A673 (cell line): Measurements from ENCODE around the gene DPEP3.

ENCODE experiments used
- EZH2 ChIP-seq: fragments of 200-600 bp; sonication (generic); IDR thresholded peaks from 2 replicates; pipeline ENCODE4 v1.6.1; 2017; ENCODE audit warnings: borderline replicate concordance, low read depth, mild to moderate bottlenecking, mixed read lengths, antibody characterized with exemption, low read length; ENCODE audit not compliant: poor library complexity, severe bottlenecking
- TF ChIP-seq, protein P1 (sequence below): fragments of 300-800, 200-600 bp; sonication (generic); conservative IDR thresholded peaks from 2 replicates; pipeline ENCODE4 v1.5.1; 2017; ENCODE audit warnings: low read depth, mild to moderate bottlenecking, antibody characterized with exemption, low read length, moderate library complexity, mixed read lengths

DNA sequence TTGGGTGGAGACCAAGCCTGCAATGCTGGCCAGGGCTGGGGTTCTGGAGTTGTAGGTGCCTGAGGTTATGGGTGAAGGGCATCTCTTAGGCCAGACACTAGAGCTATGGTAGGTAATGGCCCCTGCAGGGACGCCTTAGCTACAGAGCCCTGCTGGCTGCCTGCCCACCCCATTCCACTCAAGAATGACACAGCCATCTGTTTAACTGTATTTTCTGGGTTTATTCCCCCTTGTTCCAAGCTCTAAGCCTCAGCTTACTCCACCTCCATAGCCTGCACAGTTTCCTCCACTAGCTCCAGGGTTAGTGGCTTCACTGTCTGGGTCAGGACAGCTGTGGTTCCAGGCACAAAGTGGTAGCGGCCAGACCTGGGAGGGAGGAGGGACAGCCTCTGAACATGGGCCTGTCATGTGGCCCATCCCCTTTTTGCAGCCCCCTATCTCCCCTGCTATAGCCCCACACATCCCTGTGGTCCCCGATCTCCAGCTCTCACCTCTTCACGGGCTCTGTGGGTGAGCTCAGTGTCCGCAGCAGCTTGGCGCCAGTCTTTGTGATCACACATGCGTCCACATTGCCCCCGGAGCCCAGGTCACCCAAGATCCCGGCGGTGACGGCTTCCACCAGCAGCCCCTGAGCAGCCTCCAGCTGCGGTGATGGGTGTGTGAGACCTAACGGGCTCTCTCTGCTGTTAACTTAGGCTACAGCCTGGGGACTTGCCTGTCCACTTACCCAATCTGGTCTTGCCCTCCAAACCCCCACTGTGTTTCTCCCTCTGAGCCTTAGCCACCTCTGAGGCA is 45.8 kb downstream of the DPEP3 start:
- TF ChIP-seq, protein P1, sequence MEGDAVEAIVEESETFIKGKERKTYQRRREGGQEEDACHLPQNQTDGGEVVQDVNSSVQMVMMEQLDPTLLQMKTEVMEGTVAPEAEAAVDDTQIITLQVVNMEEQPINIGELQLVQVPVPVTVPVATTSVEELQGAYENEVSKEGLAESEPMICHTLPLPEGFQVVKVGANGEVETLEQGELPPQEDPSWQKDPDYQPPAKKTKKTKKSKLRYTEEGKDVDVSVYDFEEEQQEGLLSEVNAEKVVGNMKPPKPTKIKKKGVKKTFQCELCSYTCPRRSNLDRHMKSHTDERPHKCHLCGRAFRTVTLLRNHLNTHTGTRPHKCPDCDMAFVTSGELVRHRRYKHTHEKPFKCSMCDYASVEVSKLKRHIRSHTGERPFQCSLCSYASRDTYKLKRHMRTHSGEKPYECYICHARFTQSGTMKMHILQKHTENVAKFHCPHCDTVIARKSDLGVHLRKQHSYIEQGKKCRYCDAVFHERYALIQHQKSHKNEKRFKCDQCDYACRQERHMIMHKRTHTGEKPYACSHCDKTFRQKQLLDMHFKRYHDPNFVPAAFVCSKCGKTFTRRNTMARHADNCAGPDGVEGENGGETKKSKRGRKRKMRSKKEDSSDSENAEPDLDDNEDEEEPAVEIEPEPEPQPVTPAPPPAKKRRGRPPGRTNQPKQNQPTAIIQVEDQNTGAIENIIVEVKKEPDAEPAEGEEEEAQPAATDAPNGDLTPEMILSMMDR, result no peak
- TF ChIP-seq EZH2, result no peak
